ENCODE data around the gene ELSPBP1.

ELSPBP1 gene

GRCh38 chr19:48020686-48021085 is 26.3 kb downstream of the ELSPBP1 start:
- H3K27ac Mint-ChIP-seq = no peak overlapping the region
- H3K27me3 Mint-ChIP-seq = peaks cover 44 to 76% of the 10 kb centered on the region in 2 donors
- ATAC-seq (replicated peaks) (no peak), DNase-seq (no peak)
- H3K36me3 Mint-ChIP-seq (ENCODE audit: insufficient read depth) = no peaks in the 10 kb centered on the region
- no peaks in the 10 kb centered on the region for H3K9me3 Mint-ChIP-seq
- no peak overlapping the region for H3K4me3 Mint-ChIP-seq
- H3K4me1 Mint-ChIP-seq (ENCODE audit: low read depth in 2 of 2) = no peaks in the 10 kb centered on the region

- Mint-ChIP-seq H3K27me3 (peaks cover 48 to 81% of the 10 kb centered on the region in 2 donors), H3K36me3 (ENCODE audit: insufficient read depth) (no peaks in the 10 kb centered on the region), H3K4me3 (no peak overlapping the region), H3K9me3 (no peaks in the 10 kb centered on the region), H3K27ac (no peak overlapping the region), H3K4me1 (ENCODE audit: low read depth in 2 of 2) (no peaks in the 10 kb centered on the region)
- no peak for DNase-seq
- no peak for ATAC-seq (replicated peaks)
Observed at GRCh38 chr19:48023011-48023410, 28.6 kb downstream of the ELSPBP1 start.

DNA sequence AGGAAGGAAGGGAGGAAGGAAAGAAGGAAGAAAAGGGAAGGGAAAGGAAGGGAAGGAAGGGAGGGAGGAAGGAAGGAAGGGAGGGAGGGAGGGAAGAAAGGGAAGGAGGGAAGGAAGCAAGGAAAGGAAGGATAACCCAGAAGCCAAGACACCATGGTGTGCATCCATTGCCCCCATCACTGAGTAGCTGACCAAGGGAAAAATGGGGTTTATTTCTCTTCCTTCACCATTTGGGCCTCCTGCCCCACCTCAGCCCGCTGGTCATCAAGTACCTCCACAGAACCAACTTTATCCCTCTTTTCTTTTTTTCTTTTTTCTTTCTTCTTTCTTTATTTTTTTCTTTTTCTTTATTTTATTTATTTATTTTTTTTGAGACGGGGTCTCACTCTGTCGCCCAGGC is 29.1 kb downstream of the ELSPBP1 start:
- no peaks in the 10 kb centered on the region for H3K36me3 Mint-ChIP-seq (ENCODE audit: insufficient read depth)
- peaks cover 50 to 81% of the 10 kb centered on the region in 2 donors for H3K27me3 Mint-ChIP-seq
- DNase-seq (no peak), ATAC-seq (replicated peaks) (no peak)
- no peaks in the 10 kb centered on the region for H3K9me3 Mint-ChIP-seq
- H3K27ac Mint-ChIP-seq = no peak overlapping the region
- H3K4me3 Mint-ChIP-seq = no peak overlapping the region
- no peaks in the 10 kb centered on the region for H3K4me1 Mint-ChIP-seq (ENCODE audit: low read depth in 2 of 2)

DNA sequence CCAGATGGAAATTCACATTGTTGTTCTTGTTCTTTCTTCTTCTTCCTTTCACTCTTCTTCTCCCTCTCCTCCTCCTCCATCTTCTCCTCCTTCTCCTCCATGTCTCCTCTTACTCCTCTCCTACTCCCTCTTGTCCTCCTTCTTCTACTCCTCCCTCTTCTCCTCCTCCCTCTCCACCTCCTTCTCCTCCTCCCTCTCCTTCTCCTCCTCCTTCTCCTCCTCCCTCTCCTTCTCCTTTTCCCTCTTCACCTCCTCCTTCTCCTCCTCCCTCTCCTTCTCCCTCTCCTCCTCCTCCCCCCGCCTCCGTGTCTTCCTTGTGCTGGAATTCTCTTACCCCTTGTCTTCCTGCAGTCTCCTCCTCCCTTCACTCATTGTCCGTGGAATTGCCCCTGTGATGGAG is 31.0 kb downstream of the ELSPBP1 start:
- DNase-seq (no peak), ATAC-seq (replicated peaks) (no peak)
- Mint-ChIP-seq H3K4me3 (no peak overlapping the region), H3K9me3 (no peaks in the 10 kb centered on the region), H3K27ac (no peak overlapping the region), H3K36me3 (ENCODE audit: insufficient read depth) (no peaks in the 10 kb centered on the region), H3K4me1 (ENCODE audit: low read depth in 2 of 2) (no peaks in the 10 kb centered on the region), H3K27me3 (peaks cover 51 to 70% of the 10 kb centered on the region in 2 donors)

GRCh38 chr19:48029431-48029830 is 35.0 kb downstream of the ELSPBP1 start:
- H3K4me3 Mint-ChIP-seq = no peak overlapping the region
- ATAC-seq (replicated peaks) (no peak), DNase-seq (no peak)
- no peaks in the 10 kb centered on the region for H3K9me3 Mint-ChIP-seq
- H3K27me3 Mint-ChIP-seq = peaks cover 47 to 68% of the 10 kb centered on the region in 2 donors
- H3K27ac Mint-ChIP-seq = no peak overlapping the region
- no peaks in the 10 kb centered on the region for H3K4me1 Mint-ChIP-seq (ENCODE audit: low read depth in 2 of 2)
- H3K36me3 Mint-ChIP-seq (ENCODE audit: insufficient read depth) = peaks cover 3% of the 10 kb centered on the region

GRCh38 chr19:48030073-48030472 is 35.6 kb downstream of the ELSPBP1 start:
- ATAC-seq (replicated peaks) (no peak), DNase-seq (no peak)
- H3K9me3 Mint-ChIP-seq = no peaks in the 10 kb centered on the region
- no peak overlapping the region for H3K4me3 Mint-ChIP-seq
- no peak overlapping the region for H3K27ac Mint-ChIP-seq
- H3K27me3 Mint-ChIP-seq = peaks cover 44 to 63% of the 10 kb centered on the region in 2 donors
- H3K4me1 Mint-ChIP-seq (ENCODE audit: low read depth in 2 of 2) = no peaks in the 10 kb centered on the region
- H3K36me3 Mint-ChIP-seq (ENCODE audit: insufficient read depth) = peaks cover 3% of the 10 kb centered on the region

DNA sequence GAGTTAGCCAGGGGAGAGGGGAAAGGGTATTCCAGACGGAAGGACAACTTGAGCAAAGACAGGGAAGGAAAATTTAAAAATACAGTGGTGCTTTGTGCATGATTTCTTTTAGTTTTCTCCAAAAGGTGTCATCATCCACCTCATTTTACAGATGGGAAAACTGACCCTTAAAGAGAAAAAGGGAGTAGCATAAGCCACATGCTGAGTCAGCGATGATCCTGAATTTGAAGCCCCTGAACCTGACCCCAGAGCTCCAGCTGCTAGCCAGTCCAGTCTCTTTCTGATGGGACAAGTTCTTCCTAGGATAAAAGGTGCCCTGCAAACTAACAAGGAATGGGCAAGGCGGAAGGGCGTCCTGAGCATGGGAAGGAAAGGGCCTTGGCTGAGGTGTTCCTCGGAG is 39.2 kb downstream of the ELSPBP1 start:
- Mint-ChIP-seq H3K4me1 (ENCODE audit: low read depth in 2 of 2) (no peaks in the 10 kb centered on the region), H3K4me3 (no peak overlapping the region), H3K36me3 (ENCODE audit: insufficient read depth) (peaks cover 3% of the 10 kb centered on the region), H3K27ac (no peak overlapping the region), H3K9me3 (peaks cover 2 to 9% of the 10 kb centered on the region in 2 donors), H3K27me3 (peaks cover 38 to 50% of the 10 kb centered on the region in 2 donors)
- no peak for ATAC-seq (replicated peaks)
- DNase-seq = no peak

- no peak overlapping the region for H3K4me3 Mint-ChIP-seq
- H3K27ac Mint-ChIP-seq = no peak overlapping the region
- DNase-seq = no peak
- peaks cover 2 to 9% of the 10 kb centered on the region in 2 donors for H3K9me3 Mint-ChIP-seq
- H3K27me3 Mint-ChIP-seq = peaks cover 59 to 72% of the 10 kb centered on the region in 2 donors
- H3K36me3 Mint-ChIP-seq (ENCODE audit: insufficient read depth) = peaks cover 3% of the 10 kb centered on the region
- no peak for ATAC-seq (replicated peaks)
- H3K4me1 Mint-ChIP-seq (ENCODE audit: low read depth in 2 of 2) = no peaks in the 10 kb centered on the region
Observed at GRCh38 chr19:48036765-48037164, 42.3 kb downstream of the ELSPBP1 start.

GRCh38 chr19:48041877-48042580 is 47.6 kb downstream of the ELSPBP1 start:
- no peak for ATAC-seq (replicated peaks)
- Mint-ChIP-seq H3K9me3 (peaks cover 0 to 5% of the 10 kb centered on the region in 2 donors), H3K36me3 (ENCODE audit: insufficient read depth) (peaks cover 6% of the 10 kb centered on the region), H3K27me3 (peaks cover 47 to 55% of the 10 kb centered on the region in 2 donors), H3K4me3 (no peak overlapping the region), H3K27ac (no peak overlapping the region), H3K4me1 (ENCODE audit: low read depth in 2 of 2) (no peaks in the 10 kb centered on the region)
- DNase-seq = no peak

GRCh38 chr19:48043675-48044258 is 49.3 kb downstream of the ELSPBP1 start, which contains the start of gene CABP5:
CABP5 (minus strand) TSS chr19:48044079; CDS start chr19:48043922, 157 bp downstream.
- Mint-ChIP-seq H3K4me1 (ENCODE audit: low read depth in 2 of 2) (no peaks in the 10 kb centered on the region), H3K36me3 (ENCODE audit: insufficient read depth) (peaks cover 6% of the 10 kb centered on the region), H3K9me3 (peaks cover 0 to 5% of the 10 kb centered on the region in 2 donors), H3K4me3 (no peak within 1 kb of the TSS), H3K27me3 (peaks cover 51 to 59% of the 10 kb centered on the region in 2 donors), H3K27ac (no peak within 1 kb of the TSS)
- DNase-seq = no peak
- no peak for ATAC-seq (replicated peaks)

- H3K27me3 Mint-ChIP-seq = peaks cover 43 to 58% of the 10 kb centered on the region in 2 donors
Observed at GRCh38 chr19:48044561-48044960, 50.1 kb downstream of the ELSPBP1 start.

DNA sequence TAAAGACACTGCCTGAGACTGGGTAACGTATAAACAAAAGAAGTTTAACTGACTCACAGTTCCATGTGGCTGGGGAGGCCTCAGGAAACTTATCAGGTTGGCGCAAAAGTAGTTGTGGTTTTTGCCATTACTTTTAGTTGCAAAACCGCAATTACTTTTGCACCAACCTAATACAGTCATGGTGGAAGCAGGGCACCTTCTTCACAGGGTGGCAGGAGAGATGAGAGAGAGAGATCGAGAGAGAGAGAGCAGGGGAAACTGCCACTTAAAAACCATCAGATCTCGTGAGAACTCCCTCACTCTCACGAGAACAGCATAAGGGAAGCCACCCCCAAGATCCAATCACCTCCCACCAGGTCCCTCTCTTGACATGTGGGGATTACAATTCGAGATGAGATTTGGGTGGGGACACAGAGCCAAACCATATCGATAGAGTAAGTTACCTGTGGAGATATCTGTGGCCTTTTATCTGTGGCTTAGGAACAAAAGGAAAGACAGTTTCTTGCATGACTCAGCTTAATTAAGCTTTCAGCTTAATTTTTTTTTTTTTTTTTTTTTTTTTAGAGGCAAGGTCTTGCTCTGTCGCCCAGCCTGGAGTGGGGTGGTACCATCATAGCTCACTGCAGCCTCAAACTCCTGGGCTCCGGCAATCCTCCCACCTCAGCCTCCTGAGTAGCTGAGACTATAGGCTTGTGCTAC is 57.1 kb downstream of the ELSPBP1 start:
- Mint-ChIP-seq H3K27ac (no peak overlapping the region), H3K4me3 (no peak overlapping the region)
- no peak for DNase-seq

More at GRCh38 chr19:48044561-48044960, 50.1 kb downstream of the ELSPBP1 start:
- DNase-seq (no peak), ATAC-seq (replicated peaks) (no peak)
- H3K4me1 Mint-ChIP-seq (ENCODE audit: low read depth in 2 of 2) = no peaks in the 10 kb centered on the region
- H3K36me3 Mint-ChIP-seq (ENCODE audit: insufficient read depth) = peaks cover 3% of the 10 kb centered on the region
- H3K9me3 Mint-ChIP-seq = peaks cover 0 to 5% of the 10 kb centered on the region in 2 donors
- H3K4me3 Mint-ChIP-seq = no peak overlapping the region
- H3K27ac Mint-ChIP-seq = no peak overlapping the region

DNA sequence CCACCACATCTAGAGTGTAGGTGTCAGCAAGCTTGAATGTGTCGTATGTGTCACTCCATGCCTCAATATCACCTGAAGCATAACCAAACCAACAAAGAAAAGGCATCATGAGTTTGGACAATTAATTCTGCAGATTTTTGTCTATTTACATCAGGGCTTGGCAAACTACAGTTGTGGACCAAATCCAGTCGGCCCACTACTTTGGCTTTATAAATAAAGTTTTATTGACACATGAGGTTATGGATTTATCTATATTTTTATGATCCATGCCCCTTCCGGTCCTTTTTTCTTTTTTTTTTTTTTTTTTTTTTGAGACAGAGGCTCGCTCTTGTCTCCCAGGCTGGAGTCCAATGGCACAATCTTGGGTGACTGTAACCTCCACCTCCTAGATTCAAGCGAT is 58.6 kb downstream of the ELSPBP1 start:
- H3K27ac Mint-ChIP-seq = no peak overlapping the region
- peaks cover 0 to 26% of the 10 kb centered on the region in 2 donors for H3K27me3 Mint-ChIP-seq
- DNase-seq (no peak), ATAC-seq (replicated peaks) (no peak)
- H3K4me1 Mint-ChIP-seq (ENCODE audit: low read depth in 2 of 2) = no peaks in the 10 kb centered on the region
- H3K4me3 Mint-ChIP-seq = no peak overlapping the region
- peaks cover 0 to 3% of the 10 kb centered on the region in 2 donors for H3K9me3 Mint-ChIP-seq
- H3K36me3 Mint-ChIP-seq (ENCODE audit: insufficient read depth) = peaks cover 6% of the 10 kb centered on the region

More for the DNA sequence above, 57.1 kb downstream of the ELSPBP1 start:
- Mint-ChIP-seq H3K36me3 (ENCODE audit: insufficient read depth) (peaks cover 6% of the 10 kb centered on the region), H3K9me3 (peaks cover 0 to 3% of the 10 kb centered on the region in 2 donors), H3K27me3 (peaks cover 0 to 36% of the 10 kb centered on the region in 2 donors), H3K4me1 (ENCODE audit: low read depth in 2 of 2) (no peaks in the 10 kb centered on the region)
- ATAC-seq (replicated peaks) = no peak
